HCT116 (cell line): ENCODE measurements around the gene TRIM66. TPM values are rescaled to one million over a fixed set of nuclear protein-coding genes. Genes with fewer than 3 reads are reported as not detected.

ENCODE experiments used
- ATAC-seq: fragments of 200-7000 bp; cut with Tn5 transposase; 2 replicates; pipeline ENCODE4 v1.9.1; 2020; ENCODE audit warnings: mild to moderate bottlenecking, moderate library complexity
- BruUV-seq: library from RNA; stranded (reverse); fragments of 400-500 nt; replicated peaks from 2 replicates; lab custom pipeline; 2021; lab: Mats Ljungman, UMichigan
- CTCF ChIA-PET: fragments of 300-600 bp; sonication (Branson Sonifier 250); formaldehyde crosslinking; loops from one replicate; lab custom pipeline; 2021; ENCODE audit warnings: antibody characterized with exemption; lab: Charles Lee
- POLR2A ChIA-PET: fragments of 300-600, 350-600 bp; sonication (Branson Sonifier 250); formaldehyde crosslinking; loops from one replicate; lab custom pipeline; 2021; ENCODE audit warnings: antibody characterized with exemption; lab: Charles Lee
- RAD21 ChIA-PET, 2 experiments: fragments of 300-600 bp; sonication (Branson Sonifier 250); formaldehyde crosslinking; loops; one replicate each; lab custom pipeline; 2023; ENCODE audit warnings: low total read pairs in 2 of 2; ENCODE audit not compliant: uncharacterized antibody in 2 of 2, unreplicated experiment in 2 of 2, low non-redundant PET in 1 of 2; lab: Charles Lee
- DNase-seq: peaks from one replicate; pipeline ENCODE4 v3.0.0-alpha.2; 2010; ENCODE audit warnings: low read depth, low spot score
- H2AFZ ChIP-seq: fragments of 200-600 bp; shearing (Covaris generic), sonication (generic); 2 replicates; pipeline ENCODE4 v1.6.1; 2017; ENCODE audit warnings: low read depth, mixed run types, mixed read lengths, antibody characterized with exemption, low read length; ENCODE audit not compliant: poor library complexity, severe bottlenecking
- H3K27ac ChIP-seq: 2 replicates; pipeline ENCODE4 v1.5.1; 2012; ENCODE audit warnings: low read depth, low read length
- H3K27me3 ChIP-seq: fragments of 200-600 bp; sonication (generic); 2 replicates; pipeline ENCODE4 v1.6.1; 2016; ENCODE audit warnings: mixed run types, low read length, mixed read lengths; ENCODE audit not compliant: insufficient read depth
- H3K36me3 ChIP-seq, 2 experiments: fragments of 200-500 bp in 1 of 2; fragments of 200-600 bp in 1 of 2; sonication (Bioruptor generic) in 1 of 2; sonication (generic) in 1 of 2; 2 replicates each; pipeline versions ENCODE4 v1.5.1 to v1.6.1; 2014 to 2016; ENCODE audit warnings: low read length in 2 of 2, inconsistent platforms in 1 of 2, mixed read lengths in 1 of 2, mixed run types in 1 of 2; ENCODE audit not compliant: insufficient read depth in 2 of 2, control insufficient read depth in 1 of 2
- H3K4me1 ChIP-seq, 2 experiments: fragments of 200-600 bp in 1 of 2; sonication (generic) in 1 of 2; 2 replicates each; pipeline versions ENCODE4 v1.5.1 to v1.6.1; 2012 to 2017; ENCODE audit warnings: low read length in 2 of 2, inconsistent platforms in 1 of 2, mild to moderate bottlenecking in 1 of 2, mixed read lengths in 1 of 2, mixed run types in 1 of 2, moderate library complexity in 1 of 2; ENCODE audit not compliant: insufficient read depth in 2 of 2, control insufficient read depth in 1 of 2
- H3K4me2 ChIP-seq: fragments of 200-600 bp; sonication (generic); 2 replicates; pipeline ENCODE4 v1.6.1; 2017; ENCODE audit warnings: mixed run types, low read length, mixed read lengths
- H3K4me3 ChIP-seq, 2 experiments: fragments of 200-600 bp in 1 of 2; sonication (generic) in 1 of 2; replicated peaks in 1 of 2; 2 replicates each; pipeline ENCODE4 v1.5.1; 2011 to 2016; ENCODE audit warnings: low read length in 2 of 2, control low read depth in 1 of 2, low read depth in 1 of 2, mild to moderate bottlenecking in 1 of 2, mixed read lengths in 1 of 2, mixed run types in 1 of 2
- H3K79me2 ChIP-seq: fragments of 200-600 bp; sonication (generic); 2 replicates; pipeline ENCODE4 v1.6.1; 2017; ENCODE audit warnings: mild to moderate bottlenecking, mixed run types, low read length, moderate library complexity, mixed read lengths; ENCODE audit not compliant: insufficient read depth
- H3K9ac ChIP-seq: fragments of 200-600 bp; sonication (generic); 2 replicates; pipeline ENCODE4 v1.6.1; 2016; ENCODE audit warnings: low read length, mixed read lengths
- H3K9me2 ChIP-seq: fragments of 200-600 bp; sonication (generic), shearing (Covaris generic); 2 replicates; pipeline ENCODE4 v1.6.1; 2017; ENCODE audit warnings: mixed run types, mild to moderate bottlenecking, moderate library complexity; ENCODE audit not compliant: insufficient read depth
- H3K9me3 ChIP-seq, 2 experiments: fragments of 200-500 bp in 1 of 2; fragments of 200-600 bp in 1 of 2; sonication (Bioruptor generic) in 1 of 2; sonication (generic) in 1 of 2; 2 replicates each; pipeline ENCODE4 v1.6.1; 2014 to 2017; ENCODE audit warnings: low read length in 2 of 2, mixed read lengths in 2 of 2, inconsistent platforms in 1 of 2, low read depth in 1 of 2, mild to moderate bottlenecking in 1 of 2, mixed run types in 1 of 2, moderate library complexity in 1 of 2; ENCODE audit not compliant: control insufficient read depth in 1 of 2, insufficient read depth in 1 of 2
- H4K20me1 ChIP-seq: fragments of 200-600 bp; sonication (generic), shearing (Covaris generic); 2 replicates; pipeline ENCODE4 v1.6.1; 2017; ENCODE audit warnings: mixed run types, mild to moderate bottlenecking, moderate library complexity; ENCODE audit not compliant: insufficient read depth
- CBX3 ChIP-seq: IDR thresholded peaks from 2 replicates; pipeline ENCODE4 v1.6.1; 2012; ENCODE audit warnings: low read depth
- CEBPB ChIP-seq: IDR thresholded peaks from 2 replicates; pipeline ENCODE4 v1.6.1; 2012; ENCODE audit warnings: low read depth
- ELF1 ChIP-seq: IDR thresholded peaks from 2 replicates; pipeline ENCODE4 v1.6.1; 2012; ENCODE audit warnings: low read depth, borderline replicate concordance
- EZH2phosphoT487 ChIP-seq: fragments of 200-600 bp; IDR thresholded peaks from 2 replicates; pipeline ENCODE4 v1.6.1; 2018; ENCODE audit warnings: antibody characterized with exemption, borderline replicate concordance
- FOSL1 ChIP-seq: IDR thresholded peaks from 2 replicates; pipeline ENCODE4 v1.6.1; 2012; ENCODE audit warnings: low read depth
- JUND ChIP-seq: IDR thresholded peaks from 2 replicates; pipeline ENCODE4 v1.6.1; 2012
- POLR2A ChIP-seq: IDR thresholded peaks from 2 replicates; pipeline ENCODE4 v1.7.0; 2011; ENCODE audit warnings: borderline replicate concordance; ENCODE audit not compliant: insufficient read depth, insufficient read length; ENCODE audit errors: extremely low read depth
- RAD21 ChIP-seq: IDR thresholded peaks from 2 replicates; pipeline ENCODE4 v1.6.1; 2012; ENCODE audit warnings: low read depth, mild to moderate bottlenecking
- SIN3A ChIP-seq: IDR thresholded peaks from 2 replicates; pipeline ENCODE4 v1.6.1; 2012; ENCODE audit warnings: low read depth
- SP1 ChIP-seq: IDR thresholded peaks from 2 replicates; pipeline ENCODE4 v1.6.1; 2012; ENCODE audit warnings: low read depth
- TCF7L2 ChIP-seq: IDR thresholded peaks from 2 replicates; pipeline ENCODE4 v1.7.0; 2011; ENCODE audit warnings: borderline replicate concordance, inconsistent platforms; ENCODE audit not compliant: insufficient read depth, insufficient read length; ENCODE audit errors: extremely low read depth
- YY1 ChIP-seq: IDR thresholded peaks from 2 replicates; pipeline ENCODE4 v1.6.1; 2011; ENCODE audit warnings: low read length, low read depth, moderate library complexity, mild to moderate bottlenecking; ENCODE audit not compliant: insufficient replicate concordance; ENCODE audit errors: extremely low read depth
- ZFX ChIP-seq: fragments of 450-650 bp; IDR thresholded peaks from 2 replicates; pipeline ENCODE4 v1.6.1; 2017
- ZNF274 ChIP-seq: fragments of 200-500 bp; sonication (Bioruptor generic); IDR thresholded peaks from 2 replicates; pipeline ENCODE4 v1.6.1; 2014; ENCODE audit warnings: mild to moderate bottlenecking, low read depth, low read length, inconsistent platforms
- intact Hi-C: fragments of 100-400 bp; cut with micrococcal nuclease; formaldehyde crosslinking; loops from 2 replicates; pipeline ENCODE4 v1.10.0; 2022
- total RNA-seq: library from RNA; stranded (reverse); gene quantifications from one replicate; pipeline ENCODE4 v1.2.1, GENCODE V29; 2021; ENCODE audit not compliant: unreplicated experiment
- TF ChIP-seq, protein P1 (sequence below): IDR thresholded peaks from 2 replicates; pipeline ENCODE4 v1.6.1; 2012
- TF ChIP-seq, protein P2 (sequence below), 3 experiments: fragments of 200-600 bp in 1 of 3; sonication (generic) in 1 of 3; IDR thresholded peaks in 2 of 3; conservative IDR thresholded peaks in 1 of 3; 2 replicates each; pipeline ENCODE4 v1.5.1; 2012 to 2017; ENCODE audit warnings: low read depth in 2 of 3, low read length in 2 of 3, antibody characterized with exemption in 1 of 3, borderline replicate concordance in 1 of 3, control low read depth in 1 of 3, mild to moderate bottlenecking in 1 of 3, mixed read lengths in 1 of 3, mixed run types in 1 of 3, moderate library complexity in 1 of 3; ENCODE audit not compliant: insufficient read depth in 1 of 3
- TF ChIP-seq, protein P3 (sequence below): IDR thresholded peaks from 2 replicates; pipeline ENCODE4 v1.6.1; 2011; ENCODE audit warnings: mild to moderate bottlenecking, low read length, moderate library complexity; ENCODE audit not compliant: insufficient replicate concordance; ENCODE audit errors: extremely low read depth
- TF ChIP-seq, protein P4 (sequence below): IDR thresholded peaks from 2 replicates; pipeline ENCODE4 v1.6.1; 2012; ENCODE audit warnings: low read depth

TRIM66 gene
- total RNA-seq, 1 experiment from 2014 or later, result 24.8 TPM

DNA sequence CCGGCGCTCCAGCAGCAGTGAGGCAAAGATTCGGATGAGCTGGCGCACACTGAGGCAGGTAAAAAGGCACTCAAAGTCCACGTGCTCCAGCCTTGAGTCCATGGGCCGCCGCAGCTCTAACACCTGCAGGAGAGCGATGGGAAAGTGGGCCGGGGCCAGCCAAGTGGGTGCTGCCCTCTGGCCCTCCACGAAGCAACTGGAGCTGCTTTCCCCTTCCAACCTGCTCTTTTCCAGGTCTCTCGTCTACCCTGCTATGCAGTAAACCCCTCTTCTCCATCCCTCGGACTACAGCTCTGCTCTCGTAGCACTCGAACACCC lies 20.1 kb upstream of the TRIM66 start:
- Histone ChIP-seq H2AFZ (no peak overlapping the region), H3K9me2 (no peaks in the 10 kb centered on the region), H3K4me1 (peaks cover 16 to 25% of the 10 kb centered on the region in 2 experiments), H3K9me3 (no peaks in the 10 kb centered on the region), H3K9ac (no peak overlapping the region), H3K4me3 (no peak overlapping the region), H4K20me1 (no peaks in the 10 kb centered on the region), H3K79me2 (no peaks in the 10 kb centered on the region), H3K27ac (no peak overlapping the region), H3K4me2 (no peak overlapping the region), H3K36me3 (no peaks in the 10 kb centered on the region), H3K27me3 (no peaks in the 10 kb centered on the region)
- intact Hi-C loops, result no loop called here
- no peak for DNase-seq
- ChIA-PET CTCF (no interaction called here), POLR2A (no interaction called here), RAD21 (no interaction called here)
- ATAC-seq, result no peak
- no peak for TF ChIP-seq FOSL1
- no peak for TF ChIP-seq CBX3
- TF ChIP-seq, protein P1, sequence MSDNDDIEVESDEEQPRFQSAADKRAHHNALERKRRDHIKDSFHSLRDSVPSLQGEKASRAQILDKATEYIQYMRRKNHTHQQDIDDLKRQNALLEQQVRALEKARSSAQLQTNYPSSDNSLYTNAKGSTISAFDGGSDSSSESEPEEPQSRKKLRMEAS, result no peak
- TF ChIP-seq, protein P2, sequence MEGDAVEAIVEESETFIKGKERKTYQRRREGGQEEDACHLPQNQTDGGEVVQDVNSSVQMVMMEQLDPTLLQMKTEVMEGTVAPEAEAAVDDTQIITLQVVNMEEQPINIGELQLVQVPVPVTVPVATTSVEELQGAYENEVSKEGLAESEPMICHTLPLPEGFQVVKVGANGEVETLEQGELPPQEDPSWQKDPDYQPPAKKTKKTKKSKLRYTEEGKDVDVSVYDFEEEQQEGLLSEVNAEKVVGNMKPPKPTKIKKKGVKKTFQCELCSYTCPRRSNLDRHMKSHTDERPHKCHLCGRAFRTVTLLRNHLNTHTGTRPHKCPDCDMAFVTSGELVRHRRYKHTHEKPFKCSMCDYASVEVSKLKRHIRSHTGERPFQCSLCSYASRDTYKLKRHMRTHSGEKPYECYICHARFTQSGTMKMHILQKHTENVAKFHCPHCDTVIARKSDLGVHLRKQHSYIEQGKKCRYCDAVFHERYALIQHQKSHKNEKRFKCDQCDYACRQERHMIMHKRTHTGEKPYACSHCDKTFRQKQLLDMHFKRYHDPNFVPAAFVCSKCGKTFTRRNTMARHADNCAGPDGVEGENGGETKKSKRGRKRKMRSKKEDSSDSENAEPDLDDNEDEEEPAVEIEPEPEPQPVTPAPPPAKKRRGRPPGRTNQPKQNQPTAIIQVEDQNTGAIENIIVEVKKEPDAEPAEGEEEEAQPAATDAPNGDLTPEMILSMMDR (IDR thresholded peaks at IDR 0.05 in 2 of 3, conservative IDR thresholded peaks at IDR 0.05 in 1 of 3; ENCODE audit: borderline replicate concordance in 1 of 3, insufficient read depth in 1 of 3, low read depth in 2 of 3, low read length in 2 of 3), result no peak
- TF ChIP-seq YY1, result no peak
- TF ChIP-seq ZNF274, result no peak
- no peak for TF ChIP-seq SP1
- TF ChIP-seq POLR2A, result no peak
- TF ChIP-seq, protein P3, sequence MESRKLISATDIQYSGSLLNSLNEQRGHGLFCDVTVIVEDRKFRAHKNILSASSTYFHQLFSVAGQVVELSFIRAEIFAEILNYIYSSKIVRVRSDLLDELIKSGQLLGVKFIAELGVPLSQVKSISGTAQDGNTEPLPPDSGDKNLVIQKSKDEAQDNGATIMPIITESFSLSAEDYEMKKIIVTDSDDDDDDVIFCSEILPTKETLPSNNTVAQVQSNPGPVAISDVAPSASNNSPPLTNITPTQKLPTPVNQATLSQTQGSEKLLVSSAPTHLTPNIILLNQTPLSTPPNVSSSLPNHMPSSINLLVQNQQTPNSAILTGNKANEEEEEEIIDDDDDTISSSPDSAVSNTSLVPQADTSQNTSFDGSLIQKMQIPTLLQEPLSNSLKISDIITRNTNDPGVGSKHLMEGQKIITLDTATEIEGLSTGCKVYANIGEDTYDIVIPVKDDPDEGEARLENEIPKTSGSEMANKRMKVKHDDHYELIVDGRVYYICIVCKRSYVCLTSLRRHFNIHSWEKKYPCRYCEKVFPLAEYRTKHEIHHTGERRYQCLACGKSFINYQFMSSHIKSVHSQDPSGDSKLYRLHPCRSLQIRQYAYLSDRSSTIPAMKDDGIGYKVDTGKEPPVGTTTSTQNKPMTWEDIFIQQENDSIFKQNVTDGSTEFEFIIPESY, result no peak
- TF ChIP-seq ELF1, result no peak
- TF ChIP-seq RAD21, result no peak
- TF ChIP-seq CEBPB, result no peak
- TF ChIP-seq JUND, result no peak
- no peak for TF ChIP-seq ZFX
- TF ChIP-seq, protein P4, sequence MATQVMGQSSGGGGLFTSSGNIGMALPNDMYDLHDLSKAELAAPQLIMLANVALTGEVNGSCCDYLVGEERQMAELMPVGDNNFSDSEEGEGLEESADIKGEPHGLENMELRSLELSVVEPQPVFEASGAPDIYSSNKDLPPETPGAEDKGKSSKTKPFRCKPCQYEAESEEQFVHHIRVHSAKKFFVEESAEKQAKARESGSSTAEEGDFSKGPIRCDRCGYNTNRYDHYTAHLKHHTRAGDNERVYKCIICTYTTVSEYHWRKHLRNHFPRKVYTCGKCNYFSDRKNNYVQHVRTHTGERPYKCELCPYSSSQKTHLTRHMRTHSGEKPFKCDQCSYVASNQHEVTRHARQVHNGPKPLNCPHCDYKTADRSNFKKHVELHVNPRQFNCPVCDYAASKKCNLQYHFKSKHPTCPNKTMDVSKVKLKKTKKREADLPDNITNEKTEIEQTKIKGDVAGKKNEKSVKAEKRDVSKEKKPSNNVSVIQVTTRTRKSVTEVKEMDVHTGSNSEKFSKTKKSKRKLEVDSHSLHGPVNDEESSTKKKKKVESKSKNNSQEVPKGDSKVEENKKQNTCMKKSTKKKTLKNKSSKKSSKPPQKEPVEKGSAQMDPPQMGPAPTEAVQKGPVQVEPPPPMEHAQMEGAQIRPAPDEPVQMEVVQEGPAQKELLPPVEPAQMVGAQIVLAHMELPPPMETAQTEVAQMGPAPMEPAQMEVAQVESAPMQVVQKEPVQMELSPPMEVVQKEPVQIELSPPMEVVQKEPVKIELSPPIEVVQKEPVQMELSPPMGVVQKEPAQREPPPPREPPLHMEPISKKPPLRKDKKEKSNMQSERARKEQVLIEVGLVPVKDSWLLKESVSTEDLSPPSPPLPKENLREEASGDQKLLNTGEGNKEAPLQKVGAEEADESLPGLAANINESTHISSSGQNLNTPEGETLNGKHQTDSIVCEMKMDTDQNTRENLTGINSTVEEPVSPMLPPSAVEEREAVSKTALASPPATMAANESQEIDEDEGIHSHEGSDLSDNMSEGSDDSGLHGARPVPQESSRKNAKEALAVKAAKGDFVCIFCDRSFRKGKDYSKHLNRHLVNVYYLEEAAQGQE, result no peak
- TF ChIP-seq TCF7L2, result no peak
- TF ChIP-seq EZH2phosphoT487, result no peak
- no peak for TF ChIP-seq SIN3A
- no TSS peak for BruUV-seq
